Measurements from ENCODE around the gene SLC6A6.

Gene SLC6A6

DNA sequence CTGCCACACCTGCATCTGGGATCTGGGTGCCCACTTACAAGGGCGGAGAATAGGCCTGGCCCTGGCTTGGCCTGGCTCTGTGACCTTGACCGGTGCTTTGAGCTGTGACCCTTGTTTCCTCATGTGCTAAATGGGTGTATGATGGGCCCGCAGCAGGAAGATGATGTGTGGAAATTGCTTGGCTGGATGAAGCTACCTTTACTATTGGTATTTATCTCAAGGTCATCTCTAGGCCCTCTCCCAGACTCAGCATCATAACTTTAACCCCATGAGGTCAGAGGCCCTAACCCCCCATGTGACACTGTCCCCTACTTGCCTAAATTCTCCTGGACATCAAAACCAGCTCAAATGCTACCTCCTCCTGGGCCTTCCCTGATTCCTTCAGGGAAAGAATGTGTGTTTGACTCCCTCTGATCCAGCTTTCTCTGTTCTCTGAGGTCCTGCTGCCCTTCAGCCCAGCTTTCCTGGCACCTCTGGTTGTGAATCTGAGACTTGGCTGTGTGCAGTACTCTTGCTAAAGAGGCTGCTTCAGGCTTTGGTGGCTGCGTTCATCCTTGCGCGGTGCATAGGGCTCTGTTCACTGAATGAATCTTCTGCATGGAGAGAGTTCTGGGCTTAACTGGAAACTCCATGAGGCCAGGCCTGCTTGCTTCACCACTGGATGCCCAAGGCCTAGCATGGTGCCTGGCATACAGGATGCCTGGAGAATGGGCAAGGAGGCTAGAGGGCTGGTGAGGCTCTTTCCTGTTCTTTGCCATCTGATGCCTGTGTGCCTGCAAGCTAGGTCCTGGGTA lies 25.2 kb upstream of the SLC6A6 start:
- no peak overlapping the region for H3K4me3 ChIP-seq (ENCODE audit: low read depth, low read length)
- in situ Hi-C loops (cut with HindIII; ENCODE audit: low sequenced_read_pairs) = no loop called here
- DNase-seq (ENCODE audit: low read depth, low spot score) = no peak
- TF ChIP-seq, protein P1, sequence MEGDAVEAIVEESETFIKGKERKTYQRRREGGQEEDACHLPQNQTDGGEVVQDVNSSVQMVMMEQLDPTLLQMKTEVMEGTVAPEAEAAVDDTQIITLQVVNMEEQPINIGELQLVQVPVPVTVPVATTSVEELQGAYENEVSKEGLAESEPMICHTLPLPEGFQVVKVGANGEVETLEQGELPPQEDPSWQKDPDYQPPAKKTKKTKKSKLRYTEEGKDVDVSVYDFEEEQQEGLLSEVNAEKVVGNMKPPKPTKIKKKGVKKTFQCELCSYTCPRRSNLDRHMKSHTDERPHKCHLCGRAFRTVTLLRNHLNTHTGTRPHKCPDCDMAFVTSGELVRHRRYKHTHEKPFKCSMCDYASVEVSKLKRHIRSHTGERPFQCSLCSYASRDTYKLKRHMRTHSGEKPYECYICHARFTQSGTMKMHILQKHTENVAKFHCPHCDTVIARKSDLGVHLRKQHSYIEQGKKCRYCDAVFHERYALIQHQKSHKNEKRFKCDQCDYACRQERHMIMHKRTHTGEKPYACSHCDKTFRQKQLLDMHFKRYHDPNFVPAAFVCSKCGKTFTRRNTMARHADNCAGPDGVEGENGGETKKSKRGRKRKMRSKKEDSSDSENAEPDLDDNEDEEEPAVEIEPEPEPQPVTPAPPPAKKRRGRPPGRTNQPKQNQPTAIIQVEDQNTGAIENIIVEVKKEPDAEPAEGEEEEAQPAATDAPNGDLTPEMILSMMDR (IDR thresholded peaks at IDR 0.05; ENCODE audit: low read depth, low read length) = no peak

DNA sequence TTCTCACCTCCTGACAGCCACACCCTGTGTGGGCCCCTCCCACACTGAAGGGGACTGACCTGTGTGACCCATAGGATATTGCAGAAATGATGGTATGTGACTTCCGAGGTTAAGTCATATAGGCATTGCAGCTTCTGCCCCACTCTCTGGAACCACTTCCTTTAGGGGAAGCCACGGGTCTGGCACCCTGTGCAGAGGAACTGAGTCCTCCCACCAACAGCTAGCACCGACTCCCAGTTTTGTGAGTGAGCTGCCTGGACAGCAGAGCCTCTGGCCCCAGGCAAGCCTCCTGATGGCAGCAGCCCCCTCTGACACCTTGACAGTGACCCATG lies 24.6 kb upstream of the SLC6A6 start:
- in situ Hi-C loops (cut with HindIII; ENCODE audit: low sequenced_read_pairs) = no loop called here
- H3K4me3 ChIP-seq (ENCODE audit: low read depth, low read length) = no peak overlapping the region
- no peak for DNase-seq (ENCODE audit: low read depth, low spot score)
- TF ChIP-seq, protein P1 (IDR thresholded peaks at IDR 0.05; ENCODE audit: low read depth, low read length) = no peak

DNA sequence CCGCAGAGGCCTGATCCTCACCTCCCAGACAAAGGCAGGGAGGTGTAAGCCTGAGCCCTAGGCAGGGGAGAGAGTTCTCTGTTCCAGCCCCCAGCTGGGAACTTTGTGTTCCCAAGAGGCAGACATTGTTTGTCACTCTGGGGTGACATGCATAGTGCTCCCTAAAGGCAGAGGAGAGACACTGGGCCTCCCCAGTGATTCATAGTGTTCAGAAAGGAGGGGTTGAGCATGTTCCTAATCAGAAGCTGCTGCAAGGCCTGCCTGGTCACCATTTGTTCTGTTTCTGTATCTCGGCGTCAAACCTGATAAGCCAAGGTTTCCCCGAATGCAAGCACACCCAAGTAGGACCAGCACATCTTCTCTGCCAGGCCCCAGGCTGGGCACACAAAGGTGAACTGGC lies 24.0 kb upstream of the SLC6A6 start:
- H3K4me3 ChIP-seq (ENCODE audit: low read depth, low read length) = no peak overlapping the region
- in situ Hi-C loops (cut with HindIII; ENCODE audit: low sequenced_read_pairs) = no loop called here

DNA sequence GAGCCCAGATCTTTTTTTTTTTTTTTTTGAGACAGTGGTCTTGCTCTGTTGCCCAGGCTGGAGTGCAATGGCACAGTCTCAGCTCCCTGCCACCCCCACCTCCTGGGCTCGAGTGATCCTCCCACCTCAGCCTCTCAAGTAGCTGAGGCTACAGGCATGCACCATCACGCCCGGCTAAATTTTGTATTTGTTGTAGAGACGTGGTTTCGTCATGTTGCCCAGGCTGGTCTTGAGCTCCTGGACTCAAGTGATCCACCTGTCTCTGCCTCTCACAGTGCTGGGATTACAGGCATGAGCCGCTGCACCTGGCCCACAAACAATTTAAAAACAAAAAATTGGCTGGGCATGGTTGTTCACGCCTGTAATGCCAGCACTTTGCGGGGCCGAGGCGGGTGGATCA lies 22.6 kb upstream of the SLC6A6 start:
- TF ChIP-seq, protein P1 (IDR thresholded peaks at IDR 0.05; ENCODE audit: low read depth, low read length) = no peak

More for the DNA sequence above, 24.0 kb upstream of the SLC6A6 start:
- TF ChIP-seq, protein P1 (IDR thresholded peaks at IDR 0.05; ENCODE audit: low read depth, low read length) = no peak
- DNase-seq (ENCODE audit: low read depth, low spot score) = no peak

DNA sequence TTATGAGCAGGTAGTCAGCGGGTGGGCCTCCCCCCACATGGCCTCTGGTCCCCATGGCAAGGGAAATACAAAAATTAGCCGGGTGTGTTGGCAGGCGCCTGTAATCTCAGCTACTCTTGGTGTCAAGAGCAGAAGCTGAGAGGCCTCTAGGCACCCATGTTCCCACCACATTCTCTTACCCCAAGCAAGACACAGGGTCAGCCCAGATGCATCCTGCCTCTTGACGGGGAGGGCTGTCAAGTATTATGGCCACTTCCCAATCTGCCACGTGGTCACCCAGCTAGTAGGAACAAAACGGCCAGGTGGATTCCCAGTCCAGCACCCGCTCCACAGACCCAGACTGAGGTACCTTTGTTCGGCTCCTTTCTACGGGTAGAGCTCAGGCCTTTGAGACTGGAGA lies 16.2 kb upstream of the SLC6A6 start:
- TF ChIP-seq, protein P1 (IDR thresholded peaks at IDR 0.05; ENCODE audit: low read depth, low read length) = no peak
- H3K4me3 ChIP-seq (ENCODE audit: low read depth, low read length) = no peak overlapping the region
- DNase-seq (ENCODE audit: low read depth, low spot score) = no peak
- in situ Hi-C loops (cut with HindIII; ENCODE audit: low sequenced_read_pairs) = no loop called here

More for the DNA sequence above, 22.6 kb upstream of the SLC6A6 start:
- DNase-seq (ENCODE audit: low read depth, low spot score) = no peak
- in situ Hi-C loops (cut with HindIII; ENCODE audit: low sequenced_read_pairs) = no loop called here
- no peak overlapping the region for H3K4me3 ChIP-seq (ENCODE audit: low read depth, low read length)

DNA sequence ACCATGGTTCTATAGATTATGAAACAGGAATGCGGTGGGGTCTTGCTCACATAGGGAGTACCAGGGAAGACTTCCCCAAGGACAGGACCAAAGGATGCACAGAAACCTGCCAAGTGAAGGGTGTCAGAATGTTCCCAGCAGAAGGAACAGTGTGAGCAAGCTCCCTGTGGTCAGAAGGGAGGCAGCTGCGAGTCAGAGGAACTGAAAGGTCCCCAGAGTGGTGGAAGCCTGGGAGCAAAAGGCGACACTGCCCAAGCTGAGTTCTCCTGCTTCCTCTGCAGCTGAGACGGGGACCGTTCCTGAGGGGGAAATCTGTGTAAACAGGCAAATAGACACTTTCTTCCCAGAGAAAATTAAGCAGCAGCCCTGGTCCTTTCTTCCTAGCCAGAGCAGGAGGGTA lies 14.2 kb upstream of the SLC6A6 start:
- H3K4me3 ChIP-seq (ENCODE audit: low read depth, low read length) = no peak overlapping the region
- in situ Hi-C loops (cut with HindIII; ENCODE audit: low sequenced_read_pairs) = no loop called here
- TF ChIP-seq, protein P1 (IDR thresholded peaks at IDR 0.05; ENCODE audit: low read depth, low read length) = no peak
- no peak for DNase-seq (ENCODE audit: low read depth, low spot score)
